B cell (primary cell): ENCODE measurements around the gene KLF16. TPM values are rescaled to one million over a fixed set of nuclear protein-coding genes. Genes with fewer than 3 reads are reported as not detected.

Experiments used
- ATAC-seq: fragments of 200-7000 bp; cut with Tn5 transposase; one replicate; pipeline ENCODE4 v1.10.0; 2021; ENCODE audit warnings: low read depth, mild to moderate bottlenecking, moderate number of reproducible peaks, moderate library complexity
- CTCF ChIA-PET: fragments of 350-600 bp; sonication (Branson Sonifier 250); formaldehyde crosslinking; loops from one replicate; lab custom pipeline; 2021; ENCODE audit warnings: antibody characterized with exemption, inconsistent platforms; lab: Charles Lee
- POLR2A ChIA-PET: fragments of 350-600 bp; sonication (Branson Sonifier 250); formaldehyde crosslinking; loops from one replicate; lab custom pipeline; 2021; ENCODE audit warnings: antibody characterized with exemption; lab: Charles Lee
- DNase-seq: peaks from one replicate; pipeline ENCODE4 v3.0.0; 2013
- H2AFZ ChIP-seq: 2 replicates; pipeline ENCODE4 v1.6.1; 2012; ENCODE audit warnings: mild to moderate bottlenecking, low read depth, low read length; ENCODE audit not compliant: insufficient read depth, poor library complexity, severe bottlenecking
- H3K27ac ChIP-seq, 2 donors: 1 replicate in 1 of 2; 2 replicates in 1 of 2; pipeline ENCODE4 v1.5.1; 2012 to 2013; ENCODE audit warnings: low read length in 2 of 2, mild to moderate bottlenecking in 2 of 2, moderate library complexity in 1 of 2
- H3K27me3 ChIP-seq, 4 experiments: fragments of 200-600 bp in 1 of 4; sonication (generic) in 1 of 4; replicated peaks in 1 of 4; 1 replicate in 2 of 4; 2 replicates in 2 of 4; pipeline versions ENCODE4 v1.6.1 to v1.7.0; 2013 to 2016; ENCODE audit warnings: low read length in 3 of 4, mild to moderate bottlenecking in 2 of 4, mixed read lengths in 1 of 4, moderate library complexity in 1 of 4; ENCODE audit not compliant: insufficient read depth in 4 of 4, control insufficient read depth in 3 of 4; ENCODE audit errors: control extremely low read depth in 1 of 4
- H3K36me3 ChIP-seq, 2 experiments: replicated peaks in 1 of 2; 1 replicate in 1 of 2; 2 replicates in 1 of 2; pipeline versions ENCODE4 v1.6.1 to v1.7.1; 2013; ENCODE audit warnings: low read length in 1 of 2; ENCODE audit not compliant: insufficient read depth in 2 of 2, control insufficient read depth in 1 of 2; ENCODE audit errors: control extremely low read depth in 1 of 2, extremely low read depth in 1 of 2
- H3K4me1 ChIP-seq, 2 donors: fragments of 200-600 bp in 1 of 2; sonication (generic) in 1 of 2; 1 replicate in 1 of 2; 2 replicates in 1 of 2; pipeline versions ENCODE4 v1.5.1 to v1.6.1; 2013 to 2017; ENCODE audit warnings: low read length in 2 of 2; ENCODE audit not compliant: control insufficient read depth in 2 of 2, insufficient read depth in 2 of 2
- H3K4me2 ChIP-seq: replicated peaks from 2 replicates; pipeline ENCODE3; 2012; ENCODE audit warnings: mild to moderate bottlenecking, low read depth, low read length; ENCODE audit not compliant: poor library complexity, severe bottlenecking
- H3K4me3 ChIP-seq, 5 experiments: fragments of 200-600 bp in 1 of 5; sonication (generic) in 1 of 5; 1 replicate in 3 of 5; 2 replicates in 2 of 5; pipeline versions ENCODE4 v1.5.1 to v1.7.0; 2011 to 2016; ENCODE audit warnings: low read length in 4 of 5, mild to moderate bottlenecking in 4 of 5, low read depth in 2 of 5, control low read depth in 1 of 5, moderate library complexity in 1 of 5; ENCODE audit not compliant: insufficient read depth in 1 of 5; ENCODE audit errors: control extremely low read depth in 1 of 5, extremely low read depth in 1 of 5
- H3K79me2 ChIP-seq: fragments of 200-600 bp; sonication (generic); one replicate; pipeline ENCODE4 v1.6.0; 2016; ENCODE audit warnings: low read length; ENCODE audit not compliant: control insufficient read depth, insufficient read depth
- H3K9ac ChIP-seq: fragments of 200-600 bp; sonication (generic); 2 replicates; pipeline ENCODE4 v1.6.1; 2017; ENCODE audit warnings: mild to moderate bottlenecking, low read length, moderate library complexity
- H3K9me3 ChIP-seq, 3 donors: one replicate each; pipeline versions ENCODE4 v1.6.1 to v1.7.1; 2013; ENCODE audit warnings: low read length in 2 of 3; ENCODE audit not compliant: control insufficient read depth in 2 of 3, insufficient read depth in 1 of 3; ENCODE audit errors: control extremely low read depth in 1 of 3
- H4K20me1 ChIP-seq: 2 replicates; pipeline ENCODE4 v1.6.0; 2012; ENCODE audit warnings: mild to moderate bottlenecking, low read length; ENCODE audit not compliant: insufficient read depth, control insufficient read depth, poor library complexity, severe bottlenecking
- H3K27ac Mint-ChIP-seq: one replicate; pipeline ENCODE4 v1.8.0; 2021; ENCODE audit warnings: mixed read lengths
- H3K27me3 Mint-ChIP-seq: one replicate; pipeline ENCODE4 v1.8.0; 2021; ENCODE audit warnings: mixed read lengths
- H3K4me1 Mint-ChIP-seq: one replicate; pipeline ENCODE4 v1.8.0; 2021; ENCODE audit warnings: mixed read lengths
- H3K4me3 Mint-ChIP-seq: one replicate; pipeline ENCODE4 v1.8.0; 2021; ENCODE audit warnings: mixed read lengths
- H3K9me3 Mint-ChIP-seq: one replicate; pipeline ENCODE4 v1.8.0; 2022; ENCODE audit warnings: mixed read lengths; ENCODE audit not compliant: insufficient read depth
- CTCF ChIP-seq: fragments of 200-600 bp; IDR thresholded peaks from one replicate; pipeline ENCODE4 v1.8.0; 2022; ENCODE audit warnings: antibody characterized with exemption, mild to moderate bottlenecking
- EZH2 ChIP-seq: IDR thresholded peaks from 2 replicates; pipeline ENCODE4 v1.6.1; 2012; ENCODE audit warnings: borderline replicate concordance, low read depth, mild to moderate bottlenecking, moderate library complexity, low read length; ENCODE audit not compliant: insufficient read depth, poor library complexity, severe bottlenecking
- WGBS: methylation state at CpG from one replicate; pipeline ENCODE4 v1.1.5; 2013; ENCODE audit warnings: missing lambda C conversion rate; ENCODE audit not compliant: insufficient coverage; 5-methylcytosine and 5-hydroxymethylcytosine counted together
- intact Hi-C: fragments of 100-400 bp; cut with micrococcal nuclease; formaldehyde crosslinking; loops from one replicate; pipeline ENCODE4 v1.10.0; 2022
- polyA plus RNA-seq: library from polyadenylated mRNA; depleted of rRNA; stranded (reverse); fragments of >200 nt; gene quantifications from 2 replicates; pipeline ENCODE4 v1.2.3, GENCODE V29; 2012
- total RNA-seq, 2 donors: library from RNA; stranded (reverse); fragments of 120-200 nt in 1 of 2; gene quantifications; 1 replicate in 1 of 2; 2 replicates in 1 of 2; pipeline versions ENCODE4 v1.2.3 to v1.2.4, GENCODE V29; 2013 to 2022

The KLF16 gene
- total and polyA plus RNA-seq, 2 donors (not counting 1 experiment from before 2014, with no cell fraction given): 29.7 to 49.0 TPM

GRCh38 chr19:1810439-1811160, 52.8 kb downstream of the KLF16 start:
- Histone ChIP-seq H2AFZ (no peak overlapping the region), H3K4me3 (no peak overlapping the region), H3K4me1 (peaks cover 9 to 19% of the 10 kb centered on the region in 2 donors), H3K27ac (no peak overlapping the region), H3K36me3 (peaks cover 0 to 7% of the 10 kb centered on the region in 2 experiments), H3K79me2 (no peaks in the 10 kb centered on the region), H3K27me3 (no peaks in the 10 kb centered on the region), H4K20me1 (peaks cover 13% of the 10 kb centered on the region), H3K9ac (no peak overlapping the region), H3K4me2 (no peak overlapping the region), H3K9me3 (peaks cover 0 to 5% (median 0%) of the 10 kb centered on the region in 3 donors)
- DNase-seq: no peak
- TF ChIP-seq EZH2 (no peak), CTCF (no peak)
- Mint-ChIP-seq H3K4me3 (peak overlapping the region; percentile 97), H3K27me3 (no peaks in the 10 kb centered on the region), H3K9me3 (no peaks in the 10 kb centered on the region), H3K4me1 (peaks cover 12% of the 10 kb centered on the region), H3K27ac (no peak overlapping the region)
- intact Hi-C loops: loop anchor here (5.0 kb wide), 1 partner anchor 617 kb away; the partner anchor contains the start of gene TIMM13
- ATAC-seq: no peak
- WGBS: 93% methylated on average over 18 of the region's 19 CpGs
- ChIA-PET POLR2A (interaction anchor here (0.6 kb wide), 1 partner anchor 612 kb away, joined by 11 read pairs; no protein-coding TSS in a partner anchor), CTCF (interaction anchor here (2.0 kb wide), 1 partner anchor 16 kb away, joined by 5 read pairs; no protein-coding TSS in a partner anchor)

GRCh38 chr19:1809678-1810077, 53.7 kb downstream of the KLF16 start:
- Histone ChIP-seq H3K27ac (no peak overlapping the region), H3K79me2 (no peaks in the 10 kb centered on the region), H3K4me1 (peaks cover 9 to 19% of the 10 kb centered on the region in 2 donors), H3K4me3 (no peak overlapping the region), H4K20me1 (peaks cover 12% of the 10 kb centered on the region), H3K9ac (no peak overlapping the region), H3K9me3 (peaks cover 0 to 5% (median 0%) of the 10 kb centered on the region in 3 donors), H3K36me3 (no peaks in the 10 kb centered on the region), H3K27me3 (no peaks in the 10 kb centered on the region), H3K4me2 (no peak overlapping the region), H2AFZ (no peak overlapping the region)
- no peak for ATAC-seq
- H3K4me1 Mint-ChIP-seq: peaks cover 12% of the 10 kb centered on the region
- WGBS: 92% methylated on average over 16 of the region's 18 CpGs
- H3K9me3 Mint-ChIP-seq: no peaks in the 10 kb centered on the region
- H3K4me3 Mint-ChIP-seq: no peak overlapping the region
- ChIA-PET POLR2A (interaction anchor here (0.6 kb wide), 1 partner anchor 613 kb away, joined by 11 read pairs; no protein-coding TSS in a partner anchor), CTCF (interaction anchor here (1.1 kb wide), 1 partner anchor 259 kb away, joined by 3 read pairs; no protein-coding TSS in a partner anchor)
- intact Hi-C loops: loop anchor here (5.0 kb wide), 1 partner anchor 618 kb away; the partner anchor contains the start of gene TIMM13
- no peak for DNase-seq
- H3K27me3 Mint-ChIP-seq: no peaks in the 10 kb centered on the region
- no peak overlapping the region for H3K27ac Mint-ChIP-seq
- TF ChIP-seq CTCF (no peak), EZH2 (no peak)
